HuH-7 (cell line): ENCODE results near the gene TRAT1.
"Not testable (repeated sequence)": the region's sequence is repeated elsewhere in the genome, so short reads cannot be mapped to it uniquely, and the experiment has no call there.

Experiments
- DNase-seq: peaks from one replicate; pipeline ENCODE4 v3.0.0; 2011; ENCODE audit warnings: low spot score

Gene TRAT1

DNA sequence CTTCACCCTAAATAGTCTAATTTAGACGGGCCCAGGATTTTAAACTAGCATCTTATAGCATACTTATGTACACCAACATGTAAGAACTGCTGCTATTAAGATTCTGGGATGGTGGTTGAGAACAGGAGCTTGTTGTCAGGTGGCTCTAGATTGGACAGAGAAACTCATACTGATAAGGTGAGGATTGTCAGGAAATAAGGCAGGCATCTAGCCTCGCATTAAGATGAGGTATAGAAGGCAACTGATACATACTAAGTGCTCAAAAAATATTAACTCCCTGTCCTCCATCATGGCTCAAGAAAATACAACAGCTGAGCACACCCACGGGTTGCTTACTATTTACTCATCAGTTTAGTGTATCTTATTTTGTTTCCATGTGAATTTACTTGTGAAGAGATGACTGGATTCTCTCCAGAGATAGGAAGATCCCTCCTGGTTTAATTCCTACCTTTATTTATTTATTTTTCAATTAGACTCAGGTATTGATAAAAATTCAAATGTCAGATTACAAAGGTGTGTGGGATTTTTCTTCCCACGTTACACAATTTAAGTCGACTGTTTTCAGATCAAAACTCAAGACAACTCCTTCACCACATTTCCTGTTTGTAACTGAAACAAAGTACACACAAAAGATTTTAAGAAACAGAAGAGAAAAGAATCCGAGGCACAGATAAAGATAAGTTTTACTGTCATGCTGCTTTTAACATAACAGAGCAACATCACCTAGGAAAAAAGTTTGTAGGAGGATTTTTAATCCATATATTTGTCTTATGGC, at the start of gene TRAT1:
TSS of gene TRAT1 (plus strand) at position 664 of the 775 bp plus-strand sequence. CDS start 142 bp downstream, outside the sequence.
- DNase-seq = no peak

GRCh38 chr3:108775649-108776048, 46.9 kb upstream of the TRAT1 start:
- no peak for DNase-seq

- DNase-seq = no peak
Observed at GRCh38 chr3:108779496-108779895, 43.1 kb upstream of the TRAT1 start.

DNA sequence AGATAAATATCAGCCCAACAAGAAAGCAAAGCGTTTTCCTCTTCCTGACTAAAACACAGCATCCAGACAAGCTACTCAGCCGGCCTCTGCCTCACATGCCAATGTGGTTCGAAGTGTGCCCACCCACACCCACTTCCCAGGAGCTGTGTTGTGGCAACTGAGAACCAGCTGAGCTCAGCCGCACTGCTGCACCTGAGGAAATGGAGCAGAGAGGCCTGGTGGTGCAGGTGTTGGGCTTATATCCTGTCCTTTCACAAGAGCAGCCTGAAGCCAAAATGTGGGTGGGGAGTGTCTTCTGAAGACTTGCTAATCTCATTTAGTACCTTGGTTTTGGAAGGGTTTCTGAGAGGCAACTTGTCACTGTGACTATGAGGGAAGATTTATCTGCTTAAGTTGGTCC, 42.4 kb upstream of the TRAT1 start:
- DNase-seq = no peak

GRCh38 chr3:108791473-108791872, 31.1 kb upstream of the TRAT1 start:
- no peak for DNase-seq

GRCh38 chr3:108804437-108804836, 18.1 kb upstream of the TRAT1 start:
- DNase-seq = no peak

DNA sequence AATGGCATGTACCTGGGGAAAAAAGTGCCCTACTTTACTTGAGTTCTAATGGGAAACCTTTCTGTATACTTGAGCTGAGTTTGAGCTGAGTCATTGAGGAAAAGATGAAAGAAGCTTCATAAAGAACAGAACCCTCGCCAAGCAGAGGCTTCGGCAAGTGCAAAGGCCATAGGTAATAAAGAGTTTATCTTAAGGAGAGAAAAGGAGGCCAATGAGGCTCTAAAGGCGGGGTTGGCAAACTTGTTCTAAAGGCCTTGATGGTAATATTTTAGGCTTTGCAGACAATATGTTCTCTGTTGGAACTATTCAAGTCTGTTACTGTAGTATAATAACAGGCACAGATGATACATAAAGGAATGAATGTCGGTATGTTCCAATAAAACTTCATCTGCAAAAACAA, 17.6 kb upstream of the TRAT1 start:
- DNase-seq = no peak

GRCh38 chr3:108806316-108806715, 16.3 kb upstream of the TRAT1 start:
- no peak for DNase-seq

DNA sequence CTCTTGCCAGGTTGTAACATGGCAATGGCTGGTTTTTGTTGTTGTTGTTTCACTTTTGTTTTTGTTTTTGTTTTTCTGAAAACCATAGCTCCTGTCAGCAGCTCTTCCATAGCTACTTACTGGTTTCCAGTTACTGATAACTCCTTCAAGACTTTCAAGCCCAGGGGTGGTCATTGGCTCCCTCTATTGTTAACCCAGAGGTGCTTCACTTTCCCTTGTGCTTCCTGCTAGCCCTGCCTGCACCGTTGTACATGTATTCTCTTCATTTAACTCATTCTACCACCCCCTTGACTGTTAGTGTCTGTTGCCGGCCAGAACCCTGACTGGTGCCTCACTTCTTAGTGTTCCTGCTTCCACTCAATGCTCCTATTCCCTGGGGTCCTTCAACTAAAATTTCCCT, 4.2 kb upstream of the TRAT1 start:
- DNase-seq = peak; percentile 5

DNA sequence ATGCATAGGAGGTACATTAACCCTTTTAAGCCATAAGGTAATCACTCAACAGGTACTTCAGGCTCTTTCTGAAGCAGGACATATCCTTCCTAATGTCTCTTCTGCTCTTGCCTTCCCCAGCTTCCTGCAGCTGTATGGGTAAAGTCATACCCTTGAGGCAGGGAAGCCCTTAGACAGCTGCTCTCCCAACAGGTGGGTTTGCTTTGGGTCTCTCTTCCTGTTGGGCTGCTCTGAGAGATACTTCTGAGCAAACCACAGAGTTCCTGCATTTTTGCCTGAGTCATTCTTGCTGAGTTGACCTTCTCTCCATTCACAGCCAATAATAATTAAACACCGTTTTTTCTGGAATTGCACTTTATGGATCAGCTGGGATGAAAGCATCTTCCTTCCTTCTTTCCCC, 2.0 kb upstream of the TRAT1 start:
- DNase-seq = no peak

- no peak for DNase-seq
Observed at GRCh38 chr3:108823227-108823626, 641 bp downstream of the TRAT1 start.

DNA sequence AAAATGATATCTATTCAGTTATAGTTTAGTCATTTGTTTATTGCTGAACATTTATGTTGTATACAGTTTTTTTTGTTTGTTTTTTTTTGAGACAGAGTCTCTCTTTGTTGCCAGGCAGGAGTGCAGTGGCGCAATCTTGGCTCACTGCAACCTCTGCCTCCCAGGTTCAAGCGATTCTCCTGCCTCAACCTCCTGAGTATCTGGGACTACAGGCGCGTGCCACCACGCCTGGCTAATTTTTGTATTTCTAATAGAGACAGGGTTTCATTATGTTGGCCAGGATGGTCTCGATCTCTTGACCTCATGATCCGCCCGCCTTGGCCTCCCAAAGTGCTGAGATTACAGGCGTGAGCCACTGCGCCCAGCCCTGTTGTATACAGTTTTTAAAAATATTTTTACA, 1.2 kb downstream of the TRAT1 start:
- DNase-seq = not testable (repeated sequence)

- no peak for DNase-seq
Observed at GRCh38 chr3:108826309-108827187, 4.0 kb downstream of the TRAT1 start.

DNA sequence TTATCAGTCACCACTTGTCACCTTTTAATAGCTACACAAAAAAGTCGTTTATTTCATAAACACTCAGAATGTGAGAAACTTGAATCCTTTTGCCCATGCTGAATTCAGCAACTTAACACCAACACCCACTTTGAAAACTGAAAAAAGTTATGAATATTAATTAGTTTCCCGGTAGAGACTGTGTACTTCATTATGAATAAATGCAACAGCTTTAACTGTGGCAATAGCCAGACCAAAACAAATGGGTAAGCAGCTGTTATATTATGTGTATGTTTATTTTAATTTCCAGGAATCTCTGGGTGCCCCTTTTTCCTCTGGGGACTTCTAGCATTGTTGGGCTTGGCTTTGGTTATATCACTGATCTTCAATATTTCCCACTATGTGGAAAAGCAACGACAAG, 7.8 kb downstream of the TRAT1 start:
- no peak for DNase-seq

- DNase-seq = no peak
Observed at GRCh38 chr3:108830991-108831614, 8.5 kb downstream of the TRAT1 start.

- no peak for DNase-seq
Observed at GRCh38 chr3:108833611-108834010, 11.0 kb downstream of the TRAT1 start.

GRCh38 chr3:108834551-108834950, 12.0 kb downstream of the TRAT1 start:
- DNase-seq = no peak

DNA sequence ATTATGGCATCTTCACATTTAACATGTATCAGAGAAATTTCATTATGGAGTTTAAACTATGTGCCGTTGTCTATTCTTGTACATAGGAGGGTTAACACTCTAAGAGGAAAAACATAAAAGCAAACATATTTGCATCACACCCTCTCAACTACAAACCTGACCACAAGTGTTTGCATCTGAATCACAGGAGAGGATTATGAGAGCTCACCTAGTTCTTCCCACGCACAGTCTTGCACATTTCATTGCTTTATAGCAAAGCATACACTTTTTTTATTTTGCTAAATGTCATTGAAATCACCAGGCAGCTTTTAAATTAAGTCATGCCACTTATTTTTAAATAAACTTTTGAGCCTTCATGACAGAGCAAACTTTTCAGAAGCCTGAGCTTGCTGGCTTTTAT, 12.5 kb downstream of the TRAT1 start:
- no peak for DNase-seq

- no peak for DNase-seq
Observed at GRCh38 chr3:108838436-108838835, 15.8 kb downstream of the TRAT1 start.

DNA sequence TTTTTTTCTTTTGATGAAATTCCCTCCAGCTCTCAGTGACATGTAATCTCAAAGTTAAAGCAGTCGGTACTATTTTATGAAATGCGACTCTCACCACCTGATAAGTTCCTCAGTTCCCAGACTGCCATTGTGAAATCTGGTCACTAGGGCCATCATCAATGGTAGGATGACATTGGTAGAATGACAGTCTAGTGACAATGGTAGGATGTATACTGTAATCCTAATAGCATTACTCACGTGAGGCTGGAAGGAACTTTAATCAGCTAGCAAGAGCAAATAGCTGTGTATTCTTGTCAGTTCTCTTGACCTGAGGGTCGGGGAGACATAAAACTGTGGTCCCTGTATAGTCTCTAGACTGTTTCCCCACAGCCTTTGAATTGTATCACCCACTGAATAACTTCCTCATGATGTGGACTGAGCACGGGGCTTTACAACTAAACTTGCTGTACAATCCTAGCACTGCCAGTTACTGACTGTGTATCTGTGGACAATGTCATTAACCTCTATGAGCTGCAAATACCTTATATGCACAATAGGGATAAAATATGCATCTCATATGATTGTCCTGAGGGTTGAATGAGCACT, 23.2 kb downstream of the TRAT1 start:
- DNase-seq = no peak

GRCh38 chr3:108847187-108847586, 24.6 kb downstream of the TRAT1 start:
- DNase-seq = no peak

- DNase-seq = no peak
Observed at GRCh38 chr3:108849075-108849474, 26.5 kb downstream of the TRAT1 start.
